Subcutaneous adipose tissue (tissue), 4 donors: Measurements from ENCODE around the gene ADARB2. TPM values are rescaled to one million over a fixed set of nuclear protein-coding genes. Genes with fewer than 3 reads are reported as not detected.

Experiments
- CTCF ChIP-seq: fragments of 450-650 bp; IDR thresholded peaks from one replicate; pipeline ENCODE4 v1.5.1; 2016; ENCODE audit warnings: low read depth, mild to moderate bottlenecking, control low read depth, antibody characterized with exemption, moderate library complexity
- total RNA-seq, 4 donors: library from RNA; depleted of rRNA; stranded (reverse); fragments of >200 nt; gene quantifications; one replicate each; pipeline ENCODE4 v1.1.0, GENCODE V29; 2016

The ADARB2 gene
- total RNA-seq, 4 donors from 2014 or later: under 0.01 to 0.65 (median 0.44) TPM; not detected in 1

- no peak for TF ChIP-seq CTCF
Measured at GRCh38 chr10:1163204-1163660, 574.1 kb downstream of the ADARB2 start.

- TF ChIP-seq CTCF: no peak
Measured at GRCh38 chr10:1162481-1163203, 574.7 kb downstream of the ADARB2 start.

- TF ChIP-seq CTCF: no peak
Measured at GRCh38 chr10:1160561-1161314, 576.6 kb downstream of the ADARB2 start.

GRCh38 chr10:1159131-1160061, 577.9 kb downstream of the ADARB2 start:
- no peak for TF ChIP-seq CTCF

- TF ChIP-seq CTCF: no peak
Measured at GRCh38 chr10:1158066-1158465, 579.3 kb downstream of the ADARB2 start.

GRCh38 chr10:1157615-1157933, 579.8 kb downstream of the ADARB2 start:
- no peak for TF ChIP-seq CTCF
